Adrenal gland (tissue), 5 donors: Measurements from ENCODE around the gene BCOR.

ENCODE experiments used
- POLR2A ChIP-seq, 2 donors: fragments of 450-650 bp; IDR thresholded peaks; one replicate each; pipeline ENCODE4 v1.6.1; 2017; ENCODE audit warnings: antibody characterized with exemption in 2 of 2, mild to moderate bottlenecking in 2 of 2, moderate library complexity in 1 of 2
- TF ChIP-seq, protein P1 (sequence below), 6 experiments: fragments of 450-650 bp in 4 of 6; fragments of 200-600 bp in 2 of 6; sonication (generic) in 1 of 6; IDR thresholded peaks; 1 replicate in 5 of 6; 2 replicates in 1 of 6; pipeline versions ENCODE4 v1.5.1 to v1.8.0; 2016 to 2021; ENCODE audit warnings: antibody characterized with exemption in 6 of 6, mild to moderate bottlenecking in 2 of 6, moderate library complexity in 1 of 6
- donor health status: DM: no; HTN: no; CAD: no.

DNA sequence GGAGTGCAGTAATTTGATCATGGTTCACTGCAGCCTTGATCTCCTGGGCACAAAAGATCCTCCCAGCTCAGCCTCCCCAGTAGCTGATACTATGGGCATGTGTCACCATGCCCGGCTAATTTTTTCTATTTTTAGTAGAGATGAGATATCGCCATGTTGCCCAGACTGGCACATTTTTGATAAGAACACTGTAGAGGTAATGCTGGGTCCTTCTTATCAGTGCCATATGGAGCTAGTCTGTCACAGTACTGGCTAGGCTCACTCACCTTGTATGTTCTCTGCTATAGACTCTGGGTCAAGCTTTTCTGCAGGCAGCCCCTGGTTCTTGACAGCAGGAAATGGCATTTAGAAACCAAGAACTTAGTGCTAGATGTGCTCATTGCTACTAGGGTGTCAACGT is 53.9 kb downstream of the BCOR start:
- TF ChIP-seq, protein P1, sequence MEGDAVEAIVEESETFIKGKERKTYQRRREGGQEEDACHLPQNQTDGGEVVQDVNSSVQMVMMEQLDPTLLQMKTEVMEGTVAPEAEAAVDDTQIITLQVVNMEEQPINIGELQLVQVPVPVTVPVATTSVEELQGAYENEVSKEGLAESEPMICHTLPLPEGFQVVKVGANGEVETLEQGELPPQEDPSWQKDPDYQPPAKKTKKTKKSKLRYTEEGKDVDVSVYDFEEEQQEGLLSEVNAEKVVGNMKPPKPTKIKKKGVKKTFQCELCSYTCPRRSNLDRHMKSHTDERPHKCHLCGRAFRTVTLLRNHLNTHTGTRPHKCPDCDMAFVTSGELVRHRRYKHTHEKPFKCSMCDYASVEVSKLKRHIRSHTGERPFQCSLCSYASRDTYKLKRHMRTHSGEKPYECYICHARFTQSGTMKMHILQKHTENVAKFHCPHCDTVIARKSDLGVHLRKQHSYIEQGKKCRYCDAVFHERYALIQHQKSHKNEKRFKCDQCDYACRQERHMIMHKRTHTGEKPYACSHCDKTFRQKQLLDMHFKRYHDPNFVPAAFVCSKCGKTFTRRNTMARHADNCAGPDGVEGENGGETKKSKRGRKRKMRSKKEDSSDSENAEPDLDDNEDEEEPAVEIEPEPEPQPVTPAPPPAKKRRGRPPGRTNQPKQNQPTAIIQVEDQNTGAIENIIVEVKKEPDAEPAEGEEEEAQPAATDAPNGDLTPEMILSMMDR (IDR thresholded peaks at IDR 0.05): no peak
- TF ChIP-seq POLR2A (IDR thresholded peaks at IDR 0.05): no peak
